HG03565 (cell line): ENCODE results near the gene CCT7.
A peak's percentile ranks its signal among the peaks of the same experiment; 100 is the strongest.

Experiments
- ATAC-seq: cut with Tn5 transposase; IDR thresholded peaks from one replicate; pipeline ENCODE4 v1.9.1; 2021; ENCODE audit warnings: mild to moderate bottlenecking, moderate library complexity; ENCODE audit not compliant: unreplicated experiment

CCT7 gene

GRCh38 chr2:73225513-73226360, 8.4 kb upstream of the CCT7 start:
- no peak for ATAC-seq

GRCh38 chr2:73227086-73227485, 7.0 kb upstream of the CCT7 start:
- no peak for ATAC-seq

- no peak for ATAC-seq
Measured at GRCh38 chr2:73228631-73229030, 5.5 kb upstream of the CCT7 start.

GRCh38 chr2:73232403-73233153, 1.5 kb upstream of the CCT7 start:
- peak; percentile 1 for ATAC-seq

- ATAC-seq = peak; percentile 90
Measured at GRCh38 chr2:73233154-73233931, 765 bp upstream of the CCT7 start, which contains the start of gene PRADC1. TSS of gene PRADC1 (minus strand) at chr2:73233239. CDS start at chr2:73233160, 79 bp downstream.

- no peak for ATAC-seq
Measured at GRCh38 chr2:73235315-73236028, 1.4 kb downstream of the CCT7 start.

- ATAC-seq = no peak
Measured at GRCh38 chr2:73237168-73237567, 3.1 kb downstream of the CCT7 start.

- ATAC-seq = no peak
Measured at GRCh38 chr2:73238149-73238548, 4.0 kb downstream of the CCT7 start.

GRCh38 chr2:73238976-73239375, 4.9 kb downstream of the CCT7 start:
- no peak for ATAC-seq

GRCh38 chr2:73239776-73240175, 5.7 kb downstream of the CCT7 start:
- no peak for ATAC-seq

GRCh38 chr2:73243884-73244570, 9.9 kb downstream of the CCT7 start:
- ATAC-seq = no peak

GRCh38 chr2:73244580-73244979, 10.5 kb downstream of the CCT7 start:
- no peak for ATAC-seq

- no peak for ATAC-seq
Measured at GRCh38 chr2:73246850-73247249, 12.7 kb downstream of the CCT7 start.

- ATAC-seq = no peak
Measured at GRCh38 chr2:73249636-73250035, 15.5 kb downstream of the CCT7 start.

GRCh38 chr2:73250872-73251846, 17.1 kb downstream of the CCT7 start:
- ATAC-seq = no peak

GRCh38 chr2:73252238-73253027, 18.3 kb downstream of the CCT7 start:
- ATAC-seq = no peak

GRCh38 chr2:73253400-73253799, 19.3 kb downstream of the CCT7 start:
- no peak for ATAC-seq

- no peak for ATAC-seq
Measured at GRCh38 chr2:73253901-73254300, 19.8 kb downstream of the CCT7 start.
